CD4-positive, alpha-beta T cell treated with Interleukin-4 for 1 hour (primary cell): ENCODE results near the gene GOT1.

Experiments used
- DNase-seq, 2 donors: peaks; one replicate each; pipeline ENCODE4 v3.0.0-alpha.2; 2020 to 2022

Gene GOT1

GRCh38 chr10:99432881-99433280 is 2.5 kb upstream of the GOT1 start:
- DNase-seq: no peak

- DNase-seq: no peak
Measured at GRCh38 chr10:99432047-99432446, 1.6 kb upstream of the GOT1 start.

GRCh38 chr10:99431190-99431760 is 851 bp upstream of the GOT1 start:
- DNase-seq: peak; percentile 7 to 43

GRCh38 chr10:99430116-99430450 is 341 bp downstream of the GOT1 start:
- peak in 1 of 2 donors; percentile 3 for DNase-seq

- DNase-seq: no peak
Measured at GRCh38 chr10:99429517-99430095, 818 bp downstream of the GOT1 start.

GRCh38 chr10:99427566-99428190 is 2.7 kb downstream of the GOT1 start:
- no peak for DNase-seq

GRCh38 chr10:99426689-99427088 is 3.7 kb downstream of the GOT1 start:
- no peak for DNase-seq

GRCh38 chr10:99425204-99425603 is 5.2 kb downstream of the GOT1 start:
- no peak for DNase-seq

- no peak for DNase-seq
Measured at GRCh38 chr10:99424656-99425055, 5.8 kb downstream of the GOT1 start.

- no peak for DNase-seq
Measured at GRCh38 chr10:99422529-99423096, 7.8 kb downstream of the GOT1 start.

GRCh38 chr10:99421233-99421739 is 9.1 kb downstream of the GOT1 start:
- DNase-seq: no peak

GRCh38 chr10:99419688-99420087 is 10.7 kb downstream of the GOT1 start:
- DNase-seq: no peak

- DNase-seq: no peak
Measured at GRCh38 chr10:99418910-99419624, 11.4 kb downstream of the GOT1 start.

GRCh38 chr10:99412099-99412498 is 18.3 kb downstream of the GOT1 start:
- DNase-seq: no peak

GRCh38 chr10:99411546-99411945 is 18.9 kb downstream of the GOT1 start:
- no peak for DNase-seq

GRCh38 chr10:99410876-99411275 is 19.5 kb downstream of the GOT1 start:
- no peak for DNase-seq

- DNase-seq: no peak
Measured at GRCh38 chr10:99410146-99410545, 20.3 kb downstream of the GOT1 start.

- DNase-seq: no peak
Measured at GRCh38 chr10:99406149-99406548, 24.3 kb downstream of the GOT1 start.

- DNase-seq: peak in 1 of 2 donors; percentile 13
Measured at GRCh38 chr10:99403674-99404073, 26.8 kb downstream of the GOT1 start.

- no peak for DNase-seq
Measured at GRCh38 chr10:99399664-99400063, 30.8 kb downstream of the GOT1 start.

GRCh38 chr10:99396471-99396870 is 34.0 kb downstream of the GOT1 start:
- no peak for DNase-seq

- no peak for DNase-seq
Measured at GRCh38 chr10:99395750-99396445, 34.5 kb downstream of the GOT1 start.
